Peyer's patch (tissue), 4 donors: ENCODE measurements around the gene RPL29.
"Not testable (repeated sequence)": the region's sequence is repeated elsewhere in the genome, so short reads cannot be mapped to it uniquely, and the experiment has no call there.

Experiments
- POLR2A ChIP-seq, 2 donors: fragments of 450-650 bp; IDR thresholded peaks; one replicate each; pipeline ENCODE4 v1.5.1; 2017; ENCODE audit warnings: antibody characterized with exemption in 2 of 2, mild to moderate bottlenecking in 2 of 2, moderate library complexity in 2 of 2
- TF ChIP-seq, protein P1 (sequence below), 6 experiments: fragments of 450-650 bp in 4 of 6; fragments of 200-600 bp in 2 of 6; sonication (generic) in 1 of 6; IDR thresholded peaks; one replicate each; pipeline ENCODE4 v1.5.1; 2017 to 2019; ENCODE audit warnings: antibody characterized with exemption in 6 of 6, mild to moderate bottlenecking in 3 of 6, moderate library complexity in 1 of 6

DNA sequence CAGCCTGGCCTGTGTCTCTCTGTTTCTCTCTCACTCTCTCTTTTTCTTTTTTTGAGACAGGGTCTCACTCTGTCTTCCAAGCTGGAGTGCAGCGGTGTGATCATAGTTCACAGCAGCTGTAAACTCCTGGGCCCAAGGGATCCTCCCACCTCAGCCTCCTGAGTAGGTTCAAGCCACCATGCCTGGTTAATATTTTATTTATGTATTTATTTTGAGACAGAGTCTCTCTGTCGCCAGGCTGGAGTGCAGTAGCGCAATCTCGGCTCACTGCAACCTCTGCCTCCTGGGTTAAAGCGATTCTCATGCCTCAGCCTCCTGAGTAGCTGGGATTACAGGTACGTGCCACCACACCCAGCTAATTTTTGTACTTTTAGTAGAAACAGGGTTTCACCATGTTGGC lies 38.1 kb upstream of the RPL29 start:
- TF ChIP-seq POLR2A (IDR thresholded peaks at IDR 0.05), result not testable (repeated sequence)
- TF ChIP-seq, protein P1, sequence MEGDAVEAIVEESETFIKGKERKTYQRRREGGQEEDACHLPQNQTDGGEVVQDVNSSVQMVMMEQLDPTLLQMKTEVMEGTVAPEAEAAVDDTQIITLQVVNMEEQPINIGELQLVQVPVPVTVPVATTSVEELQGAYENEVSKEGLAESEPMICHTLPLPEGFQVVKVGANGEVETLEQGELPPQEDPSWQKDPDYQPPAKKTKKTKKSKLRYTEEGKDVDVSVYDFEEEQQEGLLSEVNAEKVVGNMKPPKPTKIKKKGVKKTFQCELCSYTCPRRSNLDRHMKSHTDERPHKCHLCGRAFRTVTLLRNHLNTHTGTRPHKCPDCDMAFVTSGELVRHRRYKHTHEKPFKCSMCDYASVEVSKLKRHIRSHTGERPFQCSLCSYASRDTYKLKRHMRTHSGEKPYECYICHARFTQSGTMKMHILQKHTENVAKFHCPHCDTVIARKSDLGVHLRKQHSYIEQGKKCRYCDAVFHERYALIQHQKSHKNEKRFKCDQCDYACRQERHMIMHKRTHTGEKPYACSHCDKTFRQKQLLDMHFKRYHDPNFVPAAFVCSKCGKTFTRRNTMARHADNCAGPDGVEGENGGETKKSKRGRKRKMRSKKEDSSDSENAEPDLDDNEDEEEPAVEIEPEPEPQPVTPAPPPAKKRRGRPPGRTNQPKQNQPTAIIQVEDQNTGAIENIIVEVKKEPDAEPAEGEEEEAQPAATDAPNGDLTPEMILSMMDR (IDR thresholded peaks at IDR 0.05), result not testable (repeated sequence)
